IMR-90 (cell line): ENCODE results near the gene MAGI3. TPM values are rescaled to one million over a fixed set of nuclear protein-coding genes. Genes with fewer than 3 reads are reported as not detected.

Source experiments
- ATAC-seq: fragments of 200-7000 bp; cut with Tn5 transposase; 2 replicates; pipeline ENCODE4 v1.9.1; 2020; ENCODE audit warnings: low read depth, mild to moderate bottlenecking, moderate library complexity
- BruUV-seq: library from RNA; stranded (reverse); fragments of 400-500 nt; replicated peaks from 2 replicates; lab custom pipeline; 2021; lab: Mats Ljungman, UMichigan
- CTCF ChIA-PET: fragments of 300-600 bp; formaldehyde crosslinking; extraction: SDS; loops from one replicate; lab custom pipeline; 2021; ENCODE audit warnings: antibody characterized with exemption; lab: Yijun Ruan, JAX
- POLR2A ChIA-PET: fragments of 300-600 bp; sonication (Branson Sonifier 250); formaldehyde crosslinking; loops from one replicate; lab custom pipeline; 2022; ENCODE audit warnings: antibody characterized with exemption; ENCODE audit not compliant: unreplicated experiment; lab: Charles Lee
- DNase-seq: peaks from one replicate; pipeline ENCODE4 v3.0.0; 2013
- H2AFZ ChIP-seq: replicated peaks from 2 replicates; pipeline ENCODE3; 2013; ENCODE audit warnings: low read length, mild to moderate bottlenecking; ENCODE audit not compliant: poor library complexity
- H2AK5ac ChIP-seq: 2 replicates; pipeline ENCODE4 v1.6.1; 2013; ENCODE audit warnings: low read depth, low read length, inconsistent platforms
- H2AK9ac ChIP-seq: replicated peaks from 2 replicates; pipeline ENCODE3; 2013; ENCODE audit warnings: mild to moderate bottlenecking, low read depth, low read length, moderate library complexity; ENCODE audit not compliant: poor library complexity
- H2BK120ac ChIP-seq: 2 replicates; pipeline ENCODE4 v1.6.1; 2013; ENCODE audit warnings: low read depth, low read length, inconsistent platforms
- H2BK15ac ChIP-seq: 3 replicates; pipeline ENCODE4 v1.6.1; 2013; ENCODE audit warnings: low read depth, low read length, inconsistent platforms
- H2BK20ac ChIP-seq: 2 replicates; pipeline ENCODE4 v1.6.1; 2013; ENCODE audit warnings: low read depth, mild to moderate bottlenecking, inconsistent platforms, low read length, moderate library complexity
- H2BK5ac ChIP-seq: 2 replicates; pipeline ENCODE4 v1.6.1; 2013; ENCODE audit warnings: mild to moderate bottlenecking, low read depth, low read length, inconsistent platforms; ENCODE audit not compliant: poor library complexity, severe bottlenecking
- H3K14ac ChIP-seq: replicated peaks from 2 replicates; pipeline ENCODE4 v1.6.1; 2013; ENCODE audit warnings: low read depth, low read length, inconsistent platforms
- H3K18ac ChIP-seq: 2 replicates; pipeline ENCODE4 v1.6.1; 2013; ENCODE audit warnings: low read depth, low read length, control low read depth
- H3K23ac ChIP-seq: 2 replicates; pipeline ENCODE4 v1.6.1; 2013; ENCODE audit warnings: low read depth, low read length, inconsistent platforms
- H3K27ac ChIP-seq: 2 replicates; pipeline ENCODE4 v1.5.1; 2013; ENCODE audit warnings: mild to moderate bottlenecking, control low read depth, low read length; ENCODE audit not compliant: insufficient read depth
- H3K27me3 ChIP-seq: 2 replicates; pipeline ENCODE4 v1.6.1; 2013; ENCODE audit warnings: low read length; ENCODE audit not compliant: control insufficient read depth, insufficient read depth
- H3K36me3 ChIP-seq: 2 replicates; pipeline ENCODE4 v1.6.1; 2013; ENCODE audit warnings: low read length, mixed read lengths; ENCODE audit not compliant: control insufficient read depth, insufficient read depth
- H3K4ac ChIP-seq: 2 replicates; pipeline ENCODE4 v1.6.1; 2013; ENCODE audit warnings: low read depth, low read length, inconsistent platforms
- H3K4me1 ChIP-seq: 2 replicates; pipeline ENCODE4 v1.6.1; 2013; ENCODE audit warnings: low read length, mixed read lengths; ENCODE audit not compliant: control insufficient read depth, insufficient read depth
- H3K4me2 ChIP-seq: 2 replicates; pipeline ENCODE4 v1.6.1; 2013; ENCODE audit warnings: low read depth, mild to moderate bottlenecking, control low read depth, low read length, moderate library complexity
- H3K4me3 ChIP-seq: 2 replicates; pipeline ENCODE4 v1.5.1; 2013; ENCODE audit warnings: low read depth, mild to moderate bottlenecking, control low read depth, low read length, moderate library complexity; ENCODE audit not compliant: insufficient read depth
- H3K56ac ChIP-seq: 2 replicates; pipeline ENCODE4 v1.6.1; 2013; ENCODE audit warnings: low read length, inconsistent platforms; ENCODE audit not compliant: insufficient read depth; ENCODE audit errors: extremely low read depth
- H3K79me1 ChIP-seq, 2 experiments: 2 replicates each; pipeline ENCODE4 v1.6.1; 2013; ENCODE audit warnings: low read length in 2 of 2, inconsistent platforms in 1 of 2, low read depth in 1 of 2
- H3K9ac ChIP-seq: 2 replicates; pipeline ENCODE4 v1.6.1; 2013; ENCODE audit warnings: low read depth, low read length, control low read depth
- H3K9me1 ChIP-seq: 2 replicates; pipeline ENCODE4 v1.6.1; 2013; ENCODE audit warnings: low read length, inconsistent platforms; ENCODE audit not compliant: insufficient read depth
- H3K9me3 ChIP-seq: 2 replicates; pipeline ENCODE4 v1.6.1; 2013; ENCODE audit warnings: low read length; ENCODE audit not compliant: control insufficient read depth, insufficient read depth
- H4K20me1 ChIP-seq: 2 replicates; pipeline ENCODE4 v1.6.1; 2013; ENCODE audit warnings: low read length, inconsistent platforms; ENCODE audit not compliant: insufficient read depth
- H4K5ac ChIP-seq: 2 replicates; pipeline ENCODE4 v1.6.1; 2013; ENCODE audit warnings: mild to moderate bottlenecking, low read depth, low read length, control low read depth
- H4K8ac ChIP-seq, 2 experiments: 2 replicates each; pipeline ENCODE4 v1.6.1; 2013; ENCODE audit warnings: low read depth in 2 of 2, low read length in 2 of 2, control low read depth in 1 of 2, inconsistent platforms in 1 of 2
- H4K91ac ChIP-seq: 2 replicates; pipeline ENCODE4 v1.6.1; 2013; ENCODE audit warnings: low read depth, low read length, inconsistent platforms; ENCODE audit not compliant: insufficient read depth
- CHD1 ChIP-seq: IDR thresholded peaks from 2 replicates; pipeline ENCODE4 v1.6.1; 2012; ENCODE audit warnings: low read depth, low read length, improper control_type of control experiment
- NFE2L2 ChIP-seq: fragments of 150-350 bp; IDR thresholded peaks from 2 replicates; pipeline ENCODE4 v1.6.1; 2016; ENCODE audit warnings: low read depth, mild to moderate bottlenecking, low read length
- RAD21 ChIP-seq: IDR thresholded peaks from 2 replicates; pipeline ENCODE4 v1.6.1; 2012; ENCODE audit warnings: low read length, improper control_type of control experiment
- RFX5 ChIP-seq: IDR thresholded peaks from 2 replicates; pipeline ENCODE4 v1.8.0; 2012; ENCODE audit warnings: low read depth, mild to moderate bottlenecking, low read length, moderate library complexity
- dilution Hi-C: fragments of 300-500 bp; cut with HindIII; formaldehyde crosslinking; loops from one replicate; pipeline ENCODE4 v1.14.3; 2018; ENCODE audit warnings: low sequenced_read_pairs; ENCODE audit not compliant: unreplicated experiment
- in situ Hi-C: fragments of 300-500 bp; cut with MboI; formaldehyde crosslinking; loops from 3 replicates; pipeline ENCODE4 v1.14.3; 2019; ENCODE audit warnings: low sequenced_read_pairs, inconsistent platforms, mixed read lengths
- intact Hi-C: fragments of 100-400 bp; cut with micrococcal nuclease; formaldehyde crosslinking; loops from 2 replicates; pipeline ENCODE4 v1.10.0; 2022
- polyA plus RNA-seq, 3 experiments: library from polyadenylated mRNA; depleted of rRNA; stranded (reverse); fragments of >200 nt; gene quantifications; 2 replicates each; pipeline ENCODE4 v1.2.3, GENCODE V29; 2012; ENCODE audit warnings: low replicate concordance in 1 of 3
- total RNA-seq: library from RNA; depleted of rRNA; stranded (reverse); fragments of >200 nt; gene quantifications from 2 replicates; pipeline ENCODE4 v1.2.3, GENCODE V29; 2012

MAGI3 gene
- total and polyA plus RNA-seq, 2 of the 4 experiments (the other 2 are of a cell fraction) = 2.5 to 8.8 TPM

GRCh38 chr1:113467991-113468390, 77.7 kb downstream of the MAGI3 start:
- Histone ChIP-seq H2AK9ac (no peak overlapping the region), H4K20me1 (no peaks in the 10 kb centered on the region), H3K27me3 (no peaks in the 10 kb centered on the region), H3K4ac (no peak overlapping the region), H3K27ac (no peak overlapping the region), H2BK20ac (no peak overlapping the region), H3K79me1 (peaks cover 0 to 8% of the 10 kb centered on the region in 2 experiments; a peak in 2 of 4 replicates), H3K4me3 (no peak overlapping the region), H3K23ac (no peak overlapping the region), H2BK5ac (no peak overlapping the region), H3K36me3 (no peaks in the 10 kb centered on the region), H4K91ac (no peak overlapping the region), H4K5ac (no peak overlapping the region), H2AFZ (no peak overlapping the region), H3K4me1 (no peaks in the 10 kb centered on the region), H2BK120ac (no peak overlapping the region), H3K4me2 (no peak overlapping the region), H2AK5ac (no peak overlapping the region), H3K9ac (no peak overlapping the region), H2BK15ac (no peak overlapping the region), H4K8ac (no peak overlapping the region), H3K9me1 (no peaks in the 10 kb centered on the region), H3K14ac (no peak overlapping the region), H3K9me3 (peaks cover 1% of the 10 kb centered on the region; the same call in 1 of the 2 replicates), H3K56ac (no peak overlapping the region), H3K18ac (no peak overlapping the region)
- BruUV-seq = no TSS peak
- DNase-seq = no peak
- intact Hi-C loops = no loop called here
- ChIA-PET CTCF (no interaction called here), POLR2A (no interaction called here)
- ATAC-seq = no peak
- TF ChIP-seq RAD21 (no peak), NFE2L2 (no peak), RFX5 (no peak), CHD1 (no peak)
- in situ Hi-C loops = no loop called here
- dilution Hi-C loops = no loop called here
